Upper lobe of right lung (tissue), 1 donor: ENCODE data around the gene TMEM181. TPM values are rescaled to one million over a fixed set of nuclear protein-coding genes. Genes with fewer than 3 reads are reported as not detected.
"Not testable (repeated sequence)": the region's sequence is repeated elsewhere in the genome, so short reads cannot be mapped to it uniquely, and the experiment has no call there.

Experiments used
- ATAC-seq: fragments of 200-7000 bp; cut with Tn5 transposase; one replicate; pipeline ENCODE4 v1.9.1; 2020; ENCODE audit warnings: mild to moderate bottlenecking, moderate library complexity
- DNase-seq: peaks from one replicate; pipeline ENCODE4 v3.0.0-alpha.2; 2020
- H3K27ac ChIP-seq: fragments of 200-600 bp; one replicate; pipeline ENCODE4 v1.8.0; 2022
- H3K27me3 ChIP-seq: fragments of 200-600 bp; one replicate; pipeline ENCODE4 v1.8.0; 2022; ENCODE audit warnings: mild to moderate bottlenecking
- H3K36me3 ChIP-seq: fragments of 200-600 bp; one replicate; pipeline ENCODE4 v1.8.0; 2022
- H3K4me1 ChIP-seq: fragments of 200-600 bp; one replicate; pipeline ENCODE4 v1.8.0; 2022
- H3K4me3 ChIP-seq: fragments of 200-600 bp; one replicate; pipeline ENCODE4 v1.8.0; 2022; ENCODE audit warnings: mild to moderate bottlenecking
- H3K9me3 ChIP-seq: fragments of 200-600 bp; one replicate; pipeline ENCODE4 v1.8.0; 2022
- intact Hi-C: fragments of 100-400 bp; cut with DNase I; formaldehyde crosslinking; loops from one replicate; pipeline ENCODE4 v1.11.0; 2022
- total RNA-seq: library from RNA; stranded (reverse); fragmentation: NEBNext Ultra II Directional; extraction: Animal tissue kit (Norgen Biotek cat#: 25700); gene quantifications from one replicate; pipeline ENCODE4 v1.2.1, GENCODE V29; 2021
- TF ChIP-seq, protein P1 (sequence below): fragments of 200-600 bp; IDR thresholded peaks from one replicate; pipeline ENCODE4 v1.8.0; 2022; ENCODE audit warnings: antibody characterized with exemption
- donor health status: DM: no; HTN: yes; CAD: no; lungs with severe emphysema.

TMEM181 gene
- total RNA-seq, 1 donor from 2014 or later = 31.5 TPM

DNA sequence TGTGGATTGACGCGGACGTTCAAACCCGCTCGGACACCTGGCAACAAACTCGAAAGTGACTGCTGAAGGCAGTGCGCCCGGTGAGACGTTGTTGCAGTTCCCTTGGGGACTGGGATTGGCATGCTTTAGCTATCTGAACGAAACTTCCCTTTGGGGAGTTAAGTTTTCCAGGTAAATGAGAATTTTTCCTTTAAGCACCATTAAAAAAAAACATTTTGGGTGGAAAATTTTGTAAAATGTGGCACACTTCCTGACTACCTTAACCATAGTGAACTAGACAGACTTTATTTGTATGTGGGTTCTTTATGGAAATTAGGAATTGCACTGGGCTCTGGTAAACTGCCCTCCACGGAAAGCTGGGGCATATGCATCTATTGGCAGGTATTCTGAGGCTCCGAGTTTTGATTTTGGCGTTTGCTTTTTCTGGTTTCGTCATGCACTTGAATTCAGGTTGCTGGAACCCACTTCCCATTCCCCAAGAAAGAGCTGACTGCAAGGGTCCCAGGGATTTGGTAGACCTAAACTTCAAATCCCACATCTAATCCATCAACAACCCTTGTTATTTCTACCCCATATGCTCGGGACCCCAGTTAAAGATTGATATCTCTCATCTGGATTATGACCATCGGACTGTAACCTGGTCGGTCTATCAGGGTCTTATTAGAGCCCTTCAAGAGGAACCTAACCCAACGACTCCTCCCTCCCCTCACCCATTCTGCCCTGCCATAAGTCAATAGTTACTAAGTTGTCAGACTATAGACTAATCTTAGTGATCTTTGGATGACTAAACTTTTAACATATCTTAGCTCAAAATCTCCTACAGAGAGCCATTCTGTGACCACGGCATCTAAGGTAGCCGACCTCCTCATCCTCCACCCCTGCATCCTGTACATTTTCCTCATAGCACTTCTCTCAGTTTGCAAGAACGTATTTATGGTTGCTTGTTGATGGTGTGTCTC, 85.5 kb downstream of the TMEM181 start:
- TF ChIP-seq, protein P1, sequence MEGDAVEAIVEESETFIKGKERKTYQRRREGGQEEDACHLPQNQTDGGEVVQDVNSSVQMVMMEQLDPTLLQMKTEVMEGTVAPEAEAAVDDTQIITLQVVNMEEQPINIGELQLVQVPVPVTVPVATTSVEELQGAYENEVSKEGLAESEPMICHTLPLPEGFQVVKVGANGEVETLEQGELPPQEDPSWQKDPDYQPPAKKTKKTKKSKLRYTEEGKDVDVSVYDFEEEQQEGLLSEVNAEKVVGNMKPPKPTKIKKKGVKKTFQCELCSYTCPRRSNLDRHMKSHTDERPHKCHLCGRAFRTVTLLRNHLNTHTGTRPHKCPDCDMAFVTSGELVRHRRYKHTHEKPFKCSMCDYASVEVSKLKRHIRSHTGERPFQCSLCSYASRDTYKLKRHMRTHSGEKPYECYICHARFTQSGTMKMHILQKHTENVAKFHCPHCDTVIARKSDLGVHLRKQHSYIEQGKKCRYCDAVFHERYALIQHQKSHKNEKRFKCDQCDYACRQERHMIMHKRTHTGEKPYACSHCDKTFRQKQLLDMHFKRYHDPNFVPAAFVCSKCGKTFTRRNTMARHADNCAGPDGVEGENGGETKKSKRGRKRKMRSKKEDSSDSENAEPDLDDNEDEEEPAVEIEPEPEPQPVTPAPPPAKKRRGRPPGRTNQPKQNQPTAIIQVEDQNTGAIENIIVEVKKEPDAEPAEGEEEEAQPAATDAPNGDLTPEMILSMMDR = no peak
- Histone ChIP-seq H3K36me3 (peaks cover 10% of the 10 kb centered on the region), H3K9me3 (no peaks in the 10 kb centered on the region), H3K4me1 (peaks cover 47% of the 10 kb centered on the region), H3K4me3 (peak overlapping the region; percentile 98), H3K27ac (peak overlapping the region; percentile 99), H3K27me3 (no peaks in the 10 kb centered on the region)
- no peak for ATAC-seq
- intact Hi-C loops = no loop called here
- DNase-seq = peak; percentile 0

DNA sequence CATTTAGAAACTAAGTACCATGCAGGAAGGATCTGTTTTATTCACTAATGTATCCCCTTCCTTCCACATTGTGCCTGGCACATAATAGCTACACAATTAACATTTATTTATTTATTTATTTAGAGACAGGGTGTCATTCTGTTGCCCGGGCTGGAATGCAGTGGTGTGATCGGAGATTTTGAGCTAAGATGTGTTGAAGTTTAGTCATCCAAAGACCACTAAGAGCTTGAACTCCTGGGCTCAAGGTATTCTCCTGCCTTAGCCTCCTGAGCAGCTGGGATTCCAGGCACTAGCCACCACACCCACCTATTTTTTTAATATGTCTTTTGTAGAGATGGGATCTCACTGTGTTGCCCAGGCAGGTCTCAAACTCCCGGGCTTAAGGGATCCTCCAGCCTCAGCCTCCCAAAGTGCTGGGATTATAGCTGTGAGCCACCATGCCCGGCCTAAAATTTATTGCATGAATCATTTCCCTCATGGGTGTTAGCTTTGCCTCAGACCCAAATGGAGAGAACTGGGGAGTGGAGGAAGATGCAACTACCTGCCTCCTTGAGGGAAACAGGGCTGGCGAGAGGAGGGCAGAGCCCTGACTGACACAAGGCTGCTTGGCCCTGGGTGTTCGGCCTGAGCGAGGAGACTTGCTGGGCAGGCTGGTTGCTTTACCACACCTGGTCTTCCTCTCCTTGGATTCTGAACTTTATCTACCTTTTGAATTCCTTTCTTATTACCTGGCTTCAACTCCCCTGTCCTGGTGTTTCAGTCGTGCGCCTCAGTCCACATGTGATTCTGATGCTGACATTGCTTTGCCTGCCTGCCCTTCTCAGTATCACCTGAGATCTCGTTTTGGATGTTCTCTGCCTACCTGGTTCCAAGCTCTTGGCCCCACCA, 86.4 kb downstream of the TMEM181 start:
- no peaks in the 10 kb centered on the region for H3K27me3 ChIP-seq
- TF ChIP-seq, protein P1 = no peak
- ATAC-seq = no peak
- peaks cover 43% of the 10 kb centered on the region for H3K4me1 ChIP-seq
- H3K4me3 ChIP-seq = no peak overlapping the region
- H3K36me3 ChIP-seq = peaks cover under 1% of the 10 kb centered on the region
- intact Hi-C loops = no loop called here
- H3K9me3 ChIP-seq = no peaks in the 10 kb centered on the region
- peak; percentile 55 for DNase-seq
- H3K27ac ChIP-seq = peak overlapping the region; percentile 99

DNA sequence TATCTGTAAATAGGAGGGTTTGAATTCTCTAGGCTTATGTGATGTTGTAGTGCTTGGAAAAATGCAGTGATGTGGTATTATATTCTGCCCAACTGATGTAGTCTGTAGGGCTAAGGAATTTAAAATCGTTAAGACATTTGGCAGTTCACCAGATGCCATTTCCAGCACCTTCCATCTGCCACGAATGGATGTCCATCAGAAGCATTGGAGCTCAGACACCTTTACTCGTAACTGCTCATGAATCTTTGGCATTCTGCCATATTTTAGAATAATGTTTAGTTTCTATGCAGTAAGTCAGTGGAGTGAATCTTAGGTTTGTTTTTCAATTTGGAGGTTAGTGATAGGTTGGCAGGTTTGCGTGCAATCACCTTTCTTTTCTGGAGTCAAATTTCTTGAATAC, 87.6 kb downstream of the TMEM181 start:
- intact Hi-C loops = no loop called here

DNA sequence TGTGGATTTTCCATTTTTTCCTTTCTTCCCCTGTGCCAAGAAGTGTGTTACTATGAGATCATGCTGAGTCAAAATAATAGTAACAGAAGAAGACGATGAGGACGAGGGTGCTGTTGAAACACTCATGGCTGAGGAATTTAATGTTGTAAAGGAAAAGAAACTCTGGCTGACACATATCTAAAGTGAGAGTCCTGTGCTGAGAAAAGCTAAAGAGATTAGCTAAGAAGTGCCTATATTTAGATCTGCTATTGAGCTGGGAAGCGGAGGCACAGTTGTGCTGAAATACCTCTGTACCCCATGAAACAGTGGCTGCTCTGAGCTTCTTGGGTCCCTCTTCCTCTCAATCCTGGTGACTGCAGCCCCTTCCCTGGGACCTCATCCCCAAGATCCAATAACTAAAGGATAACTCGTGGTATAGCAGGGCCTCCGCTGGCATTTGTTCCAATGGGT, 88.8 kb downstream of the TMEM181 start:
- Histone ChIP-seq H3K4me3 (no peak overlapping the region), H3K27ac (peak overlapping the region; percentile 76), H3K4me1 (peaks cover 29% of the 10 kb centered on the region), H3K9me3 (no peaks in the 10 kb centered on the region), H3K27me3 (no peaks in the 10 kb centered on the region), H3K36me3 (no peaks in the 10 kb centered on the region)
- DNase-seq (peak; percentile 3), ATAC-seq (no peak)
- TF ChIP-seq, protein P1 = no peak
- intact Hi-C loops = no loop called here

More for the DNA sequence above, 87.6 kb downstream of the TMEM181 start:
- Histone ChIP-seq H3K9me3 (no peaks in the 10 kb centered on the region), H3K36me3 (no peaks in the 10 kb centered on the region), H3K27ac (no peak overlapping the region), H3K4me1 (peaks cover 34% of the 10 kb centered on the region), H3K4me3 (no peak overlapping the region), H3K27me3 (no peaks in the 10 kb centered on the region)
- ATAC-seq = no peak
- no peak for DNase-seq
- TF ChIP-seq, protein P1 = no peak

DNA sequence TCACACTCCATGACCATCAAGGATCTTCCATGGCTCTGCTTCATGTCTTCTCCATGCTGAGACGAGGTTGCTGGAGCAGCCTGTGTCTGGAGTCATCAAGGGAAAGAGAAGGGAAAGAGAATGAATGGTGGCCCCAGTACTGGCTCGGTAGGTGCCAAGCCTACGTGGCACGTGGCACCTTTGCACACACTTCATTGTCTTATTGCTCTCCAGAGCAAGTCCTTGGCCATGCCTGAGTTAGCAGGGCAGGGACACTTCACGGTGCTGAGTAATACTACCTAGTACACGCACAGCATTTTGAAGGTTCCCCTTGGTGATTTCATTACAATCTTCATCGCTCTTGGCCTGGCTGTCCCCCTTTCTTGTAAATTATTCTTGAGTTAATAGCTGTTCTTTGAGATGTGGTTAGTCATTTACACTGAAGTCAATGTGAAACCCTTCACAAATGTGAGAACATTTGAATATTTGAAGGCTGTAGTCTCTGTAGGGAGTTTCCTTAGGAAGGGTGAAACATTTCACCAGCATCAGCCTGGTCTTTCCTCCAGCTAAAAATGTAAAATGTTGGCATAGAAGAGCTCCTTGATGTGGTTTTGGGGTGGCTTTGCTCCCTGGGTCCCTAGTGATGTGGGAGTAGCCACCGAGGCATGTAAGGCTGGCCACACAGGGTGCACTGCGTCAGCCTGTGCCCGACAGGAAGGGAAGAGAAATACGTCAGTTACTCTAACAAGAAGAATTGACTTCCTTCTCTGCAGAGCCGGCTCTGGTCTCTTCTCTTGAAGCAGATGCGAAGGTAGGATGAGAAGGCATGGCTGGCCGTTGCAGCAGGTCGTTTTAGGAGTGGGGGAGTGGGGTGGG, 89.6 kb downstream of the TMEM181 start, which contains the start of gene SYTL3:
Gene SYTL3, plus strand, starts transcription at position 766 of the 855 bp plus-strand sequence. CDS start 13,215 bp downstream, outside the sequence.
- no peaks in the 10 kb centered on the region for H3K27me3 ChIP-seq
- H3K36me3 ChIP-seq = no peaks in the 10 kb centered on the region
- TF ChIP-seq, protein P1 = no peak
- H3K27ac ChIP-seq = peak within 1 kb of the TSS; percentile 76
- H3K4me3 ChIP-seq = peak within 1 kb of the TSS; percentile 12
- no peaks in the 10 kb centered on the region for H3K9me3 ChIP-seq
- ATAC-seq (peak; percentile 70), DNase-seq (peak; percentile 78)
- H3K4me1 ChIP-seq = peaks cover 35% of the 10 kb centered on the region
- intact Hi-C loops = no loop called here

DNA sequence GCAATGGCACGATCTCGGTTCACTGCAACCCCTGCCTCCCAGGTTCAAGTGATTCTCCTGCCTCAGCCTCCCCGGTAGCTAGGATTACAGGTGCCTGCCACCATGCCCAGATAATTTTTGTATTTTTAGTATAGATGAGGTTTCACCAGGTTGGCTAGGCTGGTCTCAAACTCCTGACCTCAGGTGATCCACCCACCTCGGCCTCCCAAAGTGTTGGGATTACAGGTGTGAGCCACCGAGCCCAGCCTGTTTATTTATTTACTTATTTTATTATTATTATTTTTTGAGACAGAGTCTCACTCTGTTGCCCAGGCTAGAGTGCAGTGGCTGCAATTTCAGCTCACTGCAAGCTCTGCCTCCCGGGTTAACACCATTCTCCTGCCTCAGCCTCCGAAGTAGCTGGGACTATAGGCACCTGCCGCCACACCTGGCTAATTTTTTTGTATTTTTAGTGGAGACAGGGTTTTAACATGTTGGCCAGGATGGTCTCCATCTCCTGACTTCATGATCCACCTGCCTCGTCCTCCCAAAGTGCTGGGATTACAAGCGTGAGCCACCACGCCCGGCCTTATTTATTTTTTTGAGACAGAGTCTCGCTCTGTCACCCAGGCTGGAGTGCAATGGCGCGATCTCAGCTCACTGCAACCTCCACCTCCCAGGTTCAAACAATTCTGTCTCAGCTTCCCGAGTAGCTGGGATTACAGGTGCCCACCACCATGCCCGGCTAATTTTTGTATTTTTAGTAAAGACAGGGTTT, 92.3 kb downstream of the TMEM181 start:
- H3K27me3 ChIP-seq, H3K36me3 ChIP-seq, H3K4me3 ChIP-seq, ATAC-seq, intact Hi-C loops, H3K9me3 ChIP-seq: not testable (repeated sequence)
- Histone ChIP-seq H3K4me1 (peaks cover 48% of the 10 kb centered on the region), H3K27ac (peak overlapping the region; percentile 37)
- DNase-seq = peak; percentile 13
